TTC549 (cell line): ENCODE results near the gene FMO3.

Source experiments
- FAIRE-seq: peaks from 2 replicates; lab custom pipeline; 2012; peaks lifted over from hg19 to GRCh38; lab: Jason Lieb, UNC

FMO3 gene

GRCh38 chr1:171116676-171117075 is 26.0 kb downstream of the FMO3 start:
- FAIRE-seq = no peak

GRCh38 chr1:171117085-171117484 is 26.4 kb downstream of the FMO3 start:
- no peak for FAIRE-seq

GRCh38 chr1:171119648-171120047 is 28.9 kb downstream of the FMO3 start:
- FAIRE-seq = no peak

GRCh38 chr1:171122299-171122698 is 31.6 kb downstream of the FMO3 start:
- no peak for FAIRE-seq

DNA sequence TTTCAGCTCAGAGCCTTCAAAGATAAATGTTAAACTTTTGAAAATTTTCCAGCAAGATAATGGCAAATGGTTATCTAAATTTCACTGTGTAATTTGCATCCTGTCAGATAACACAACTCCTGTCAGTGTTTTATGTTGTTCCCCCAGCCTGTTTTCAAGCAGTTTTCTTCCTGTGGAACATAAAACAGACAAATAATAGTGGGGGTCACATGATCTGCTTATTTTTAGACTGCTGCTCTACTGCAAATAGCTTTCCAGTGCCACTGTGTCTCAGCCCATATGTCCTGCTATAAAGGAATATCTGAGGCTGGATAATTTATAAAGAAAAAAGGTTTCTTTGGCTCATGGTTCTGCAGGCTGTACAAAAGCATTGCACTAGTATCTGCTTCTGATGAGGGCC is 32.2 kb downstream of the FMO3 start:
- FAIRE-seq = no peak

- no peak for FAIRE-seq
These were observed 35.8 kb downstream of the FMO3 start for GRCh38 chr1:171126504-171126903.

DNA sequence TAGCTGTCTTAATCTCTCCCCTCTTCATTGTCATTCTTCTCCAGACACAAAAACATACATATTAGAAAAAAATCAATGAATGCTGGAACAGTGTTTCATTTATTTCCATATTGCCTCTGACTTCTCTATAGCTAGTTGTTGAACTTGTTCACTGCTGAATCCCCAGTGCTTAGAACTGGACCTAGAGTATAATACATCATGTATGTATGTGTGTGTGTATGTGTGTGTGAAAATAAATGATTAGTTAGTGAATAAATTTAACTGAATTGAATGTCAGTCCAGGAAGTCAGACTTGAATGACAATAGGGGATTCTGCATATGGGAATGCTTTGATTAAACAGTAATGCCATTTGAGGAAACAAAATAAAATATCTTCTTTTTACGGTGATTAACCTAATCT is 36.4 kb downstream of the FMO3 start:
- no peak for FAIRE-seq

- no peak for FAIRE-seq
These were observed 36.8 kb downstream of the FMO3 start for GRCh38 chr1:171127501-171127900.

- FAIRE-seq = no peak
These were observed 37.8 kb downstream of the FMO3 start for GRCh38 chr1:171128463-171128862.

DNA sequence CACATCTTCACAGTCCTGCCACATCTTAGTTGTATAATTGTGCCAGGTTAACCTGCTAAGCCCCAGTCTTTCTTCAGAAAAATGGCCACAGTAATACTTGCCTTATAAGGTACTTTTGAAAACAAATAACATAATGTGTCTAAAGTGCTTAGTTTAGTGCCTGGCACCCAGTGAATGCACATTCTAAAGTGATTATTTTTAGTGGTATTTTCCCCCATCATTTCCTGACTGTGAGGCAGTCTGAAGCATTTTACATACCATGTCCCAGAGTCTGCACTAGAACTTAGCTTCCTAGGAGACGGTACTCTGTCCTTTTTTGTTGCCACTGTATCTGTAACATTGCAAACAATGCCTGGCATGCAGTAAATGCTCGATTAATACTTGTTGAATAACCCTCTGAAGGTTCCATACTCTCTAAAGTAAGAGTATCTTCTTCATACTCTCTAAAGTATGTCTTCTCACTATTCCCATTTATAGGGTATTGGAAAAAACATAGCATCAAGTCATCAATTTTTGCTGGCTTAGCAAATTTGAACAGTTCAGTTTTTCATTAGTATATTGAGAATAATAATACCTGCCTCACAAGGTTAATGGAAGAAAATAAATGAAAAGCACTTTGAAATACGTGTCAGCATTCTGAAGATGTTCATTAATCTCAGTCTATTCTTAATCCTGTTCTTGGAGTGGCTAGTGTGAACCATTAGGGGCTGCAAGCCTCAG is 43.7 kb downstream of the FMO3 start:
- no peak for FAIRE-seq

GRCh38 chr1:171137580-171137979 is 46.9 kb downstream of the FMO3 start:
- FAIRE-seq = no peak

- no peak for FAIRE-seq
These were observed 48.3 kb downstream of the FMO3 start for GRCh38 chr1:171138980-171139379.

GRCh38 chr1:171139890-171140289 is 49.2 kb downstream of the FMO3 start:
- no peak for FAIRE-seq

DNA sequence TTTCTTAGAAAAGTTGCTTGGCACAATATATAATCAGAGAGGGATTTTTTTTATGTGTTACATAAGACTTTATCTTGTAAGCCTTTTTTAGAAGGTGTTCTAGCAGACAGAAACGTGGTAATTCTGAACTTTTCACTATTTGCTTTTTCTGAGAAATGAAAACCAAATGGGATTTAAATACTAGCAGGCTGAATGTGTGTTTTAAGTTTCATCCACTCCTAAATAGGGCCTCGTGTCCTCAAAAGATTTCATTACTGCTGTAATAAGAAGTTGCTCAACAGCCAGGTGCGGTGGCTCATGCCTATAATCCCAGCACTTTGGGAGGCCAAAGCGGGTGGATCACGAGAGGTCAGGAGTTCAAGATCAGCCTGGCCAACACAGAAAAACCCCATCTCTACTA is 49.7 kb downstream of the FMO3 start:
- FAIRE-seq = no peak

DNA sequence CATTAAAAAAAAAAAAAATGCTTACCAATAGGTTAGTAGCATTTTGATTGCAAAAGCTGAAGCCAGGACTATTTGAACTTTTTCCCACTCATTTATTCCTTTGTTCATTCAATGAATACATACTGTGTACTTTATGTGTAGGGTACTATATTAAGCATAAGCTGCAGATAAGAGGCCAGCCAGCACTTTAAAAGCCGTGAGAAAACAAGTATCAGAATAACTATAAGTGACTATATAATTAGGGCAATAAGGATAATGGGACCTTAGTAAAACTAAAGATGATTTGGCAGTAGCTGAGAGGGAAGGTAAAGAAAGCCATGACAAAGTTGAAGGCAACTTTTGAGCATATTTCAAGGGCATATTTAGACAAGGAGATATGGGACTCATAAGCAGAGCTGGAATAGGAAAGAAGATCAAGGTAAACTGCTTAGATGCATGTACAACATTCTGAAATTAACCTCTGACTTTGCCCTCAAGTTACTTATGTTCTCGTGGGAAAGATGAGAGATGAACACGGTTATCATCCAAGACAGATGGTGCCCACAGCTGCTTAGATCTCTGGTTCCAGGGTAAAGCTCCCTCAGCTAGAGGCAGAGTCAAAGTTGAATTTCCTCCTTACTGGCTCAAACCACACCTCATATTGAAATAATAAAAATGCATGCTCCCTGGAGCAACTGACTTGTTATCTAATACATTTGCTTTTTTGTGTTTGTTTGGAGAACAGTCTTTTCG is 50.4 kb downstream of the FMO3 start:
- no peak for FAIRE-seq

DNA sequence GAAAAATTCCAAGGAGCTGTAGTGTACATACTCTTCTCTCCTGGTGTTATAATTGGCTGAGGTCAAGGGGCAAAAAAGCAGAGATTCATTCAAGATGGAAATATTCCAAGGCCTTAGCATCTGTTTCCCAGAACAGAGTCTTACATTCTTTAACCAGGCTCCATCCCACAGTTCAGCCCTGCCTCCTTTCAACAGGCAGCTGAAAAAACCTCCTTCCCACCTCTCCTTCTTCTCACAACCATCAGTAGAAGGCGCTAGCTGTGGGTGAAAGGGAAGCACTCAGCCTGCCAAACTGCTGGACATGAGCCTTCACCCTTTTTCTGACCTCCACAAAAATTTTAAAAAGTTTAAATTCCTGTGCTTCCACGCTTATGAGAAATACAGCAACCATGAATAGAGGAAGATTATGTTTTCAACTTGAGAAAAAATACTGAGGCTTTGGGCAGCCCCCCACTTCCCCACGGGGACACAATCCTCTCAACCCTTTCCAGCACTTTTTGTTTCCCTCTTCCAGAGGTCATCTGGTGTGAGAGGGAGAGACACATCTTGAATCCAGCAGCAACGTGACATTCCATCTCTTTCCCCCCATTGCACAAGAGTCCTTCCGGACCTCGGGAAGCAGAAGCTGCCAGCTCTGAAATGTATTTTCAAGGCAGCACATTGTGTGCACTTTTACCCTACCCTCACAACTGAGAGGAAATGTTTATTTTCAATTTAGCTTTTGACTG is 51.1 kb downstream of the FMO3 start:
- no peak for FAIRE-seq

DNA sequence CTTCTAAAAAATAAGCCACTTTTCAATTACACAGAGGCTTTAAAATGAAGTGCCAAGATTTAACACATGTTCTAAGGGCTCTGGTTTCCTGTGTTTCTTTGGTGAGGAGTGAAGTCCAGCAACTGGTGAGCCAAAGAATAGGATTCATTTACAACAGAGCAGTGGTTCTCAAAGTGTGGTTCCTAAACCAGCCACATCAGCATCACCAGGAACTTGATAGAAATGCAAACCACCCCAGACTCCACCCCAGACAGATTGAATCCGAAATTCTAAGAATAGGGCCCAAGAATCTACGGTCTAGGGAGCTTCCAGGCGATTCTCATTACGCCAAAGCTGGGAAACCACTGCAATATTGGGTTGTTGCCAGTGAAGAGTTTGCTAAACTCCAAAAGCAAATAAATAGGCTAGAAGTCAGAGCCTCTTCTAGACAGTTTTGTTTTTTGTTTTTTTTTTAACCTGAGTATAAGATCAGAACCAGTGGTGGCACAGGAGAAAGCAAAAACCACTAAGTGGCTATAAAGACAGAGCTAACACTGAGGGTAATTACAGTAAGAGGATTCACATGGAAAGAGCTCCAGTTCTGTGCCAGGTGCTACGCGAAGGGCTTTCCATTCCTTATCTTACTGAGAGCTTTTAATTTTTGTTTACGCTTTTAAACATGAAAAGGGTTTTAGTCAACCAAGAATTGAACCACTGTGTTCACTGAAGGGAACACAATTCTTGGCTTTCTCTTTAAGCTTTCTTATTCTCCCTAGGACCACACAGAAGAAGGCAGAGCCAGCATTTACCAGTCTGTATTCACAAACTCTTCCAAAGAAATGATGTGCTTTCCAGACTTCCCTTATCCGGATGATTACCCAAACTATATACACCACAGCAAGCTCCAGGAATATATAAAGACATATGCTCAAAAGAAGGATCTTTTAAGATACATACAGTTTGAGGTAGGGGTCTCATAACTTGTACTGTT is 52.0 kb downstream of the FMO3 start:
- FAIRE-seq = no peak

- FAIRE-seq = no peak
These were observed 59.5 kb downstream of the FMO3 start for GRCh38 chr1:171150156-171150555.

- no peak for FAIRE-seq
These were observed 61.8 kb downstream of the FMO3 start for GRCh38 chr1:171152549-171152948.

DNA sequence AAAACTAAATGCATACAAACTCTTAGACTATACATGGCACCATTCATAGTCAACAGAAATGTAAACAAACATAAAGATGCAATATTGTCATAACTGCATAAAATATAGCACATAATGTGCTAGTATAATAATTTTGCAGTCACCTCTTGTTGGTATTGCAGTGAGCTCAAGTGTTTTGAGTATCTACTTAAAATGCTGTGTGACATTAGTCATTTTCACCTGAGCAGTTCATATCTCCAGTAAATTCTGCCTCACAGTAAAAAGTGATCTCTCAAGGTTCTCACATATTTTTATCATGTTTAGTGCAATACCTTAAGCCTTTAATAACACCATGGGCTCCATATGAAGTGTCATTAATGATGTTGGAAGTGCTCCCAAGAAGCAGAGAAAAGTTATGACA is 64.8 kb downstream of the FMO3 start:
- FAIRE-seq = peak; percentile 34

DNA sequence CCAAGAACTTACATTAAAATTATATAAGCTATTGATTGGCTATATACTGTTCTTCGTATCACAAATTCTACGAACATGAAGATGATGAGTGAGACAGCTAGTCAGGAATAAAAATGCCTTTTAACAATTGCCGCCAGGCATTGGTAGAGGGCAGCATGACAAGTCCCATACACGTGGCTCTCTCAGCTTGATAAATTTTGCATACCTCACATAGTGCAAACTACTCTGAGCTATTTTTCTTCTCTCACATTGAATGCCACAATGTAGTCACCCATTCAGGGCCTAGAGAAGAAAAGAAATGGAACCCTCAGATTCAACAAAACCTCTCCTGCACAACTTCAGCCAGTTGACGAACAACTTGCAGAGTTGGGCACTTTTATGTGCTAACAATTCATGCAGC is 67.4 kb downstream of the FMO3 start:
- no peak for FAIRE-seq

DNA sequence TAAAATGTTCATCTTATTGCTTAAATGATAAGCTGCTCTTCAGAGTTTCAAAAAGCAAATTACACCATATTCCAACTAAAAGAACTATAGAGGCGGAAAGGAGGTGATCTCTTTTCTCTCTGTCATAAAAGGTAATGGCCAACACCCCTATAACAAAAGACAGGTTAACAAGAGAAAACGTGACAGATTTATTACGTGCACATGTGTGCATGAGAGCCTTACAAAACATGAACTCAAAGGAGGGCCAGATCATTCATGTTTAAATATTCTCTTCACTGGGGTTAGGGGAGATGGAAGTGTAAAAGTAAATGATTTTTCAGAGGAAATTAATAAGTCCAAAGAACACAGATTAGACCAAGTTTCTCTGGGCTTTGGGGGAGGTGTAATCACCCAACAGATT is 67.8 kb downstream of the FMO3 start:
- FAIRE-seq = no peak
